PC-9 (cell line): ENCODE results near the gene PIR. TPM values are rescaled to one million over a fixed set of nuclear protein-coding genes. Genes with fewer than 3 reads are reported as not detected.

ENCODE experiments used
- BruUV-seq: library from RNA; stranded (reverse); fragments of 400-500 nt; replicated peaks from 2 replicates; lab custom pipeline; 2021; lab: Mats Ljungman, UMichigan
- CTCF ChIA-PET: fragments of 300-600 bp; sonication (Branson Sonifier 250); formaldehyde crosslinking; loops from one replicate; lab custom pipeline; 2022; ENCODE audit warnings: antibody characterized with exemption; lab: Charles Lee
- POLR2A ChIA-PET: fragments of 300-600 bp; sonication (Branson Sonifier 250); formaldehyde crosslinking; loops from one replicate; lab custom pipeline; 2022; ENCODE audit warnings: antibody characterized with exemption; ENCODE audit not compliant: unreplicated experiment; lab: Charles Lee
- DNase-seq, 2 experiments: peaks; one replicate each; pipeline versions ENCODE4 v3.0.0 to v3.0.0-alpha.2; 2015 to 2022; ENCODE audit warnings: mixed read lengths in 1 of 2
- H2AFZ ChIP-seq: fragments of 200-600 bp; sonication (generic); 2 replicates; pipeline ENCODE4 v1.8.1; 2017; ENCODE audit warnings: antibody characterized with exemption
- H3F3A ChIP-seq: fragments of 200-600 bp; sonication (generic); 2 replicates; pipeline ENCODE4 v1.8.1; 2017; ENCODE audit warnings: antibody characterized with exemption, mild to moderate bottlenecking, low read depth; ENCODE audit not compliant: insufficient read depth
- H3K27ac ChIP-seq: fragments of 200-600 bp; sonication (generic); 2 replicates; pipeline ENCODE4 v1.6.1; 2016; ENCODE audit warnings: mixed run types
- H3K27me3 ChIP-seq: fragments of 200-600 bp; sonication (generic); 2 replicates; pipeline ENCODE4 v1.6.1; 2016; ENCODE audit warnings: low read depth, mixed run types; ENCODE audit not compliant: insufficient read depth
- H3K36me3 ChIP-seq: fragments of 200-600 bp; sonication (generic); 2 replicates; pipeline ENCODE4 v1.6.1; 2016; ENCODE audit warnings: low read depth, mixed run types
- H3K4me1 ChIP-seq: fragments of 200-600 bp; sonication (generic); replicated peaks from 2 replicates; pipeline ENCODE4 v1.6.1; 2016; ENCODE audit warnings: mixed run types; ENCODE audit not compliant: insufficient read depth
- H3K4me2 ChIP-seq: fragments of 200-600 bp; sonication (generic); 2 replicates; pipeline ENCODE4 v1.6.1; 2017; ENCODE audit warnings: mixed run types
- H3K4me3 ChIP-seq: fragments of 200-600 bp; sonication (generic); 2 replicates; pipeline ENCODE4 v1.6.1; 2016; ENCODE audit warnings: mixed run types
- H3K79me2 ChIP-seq: fragments of 200-600 bp; sonication (generic); 2 replicates; pipeline ENCODE4 v1.6.1; 2017; ENCODE audit warnings: low read depth, mixed run types
- H3K9me2 ChIP-seq: fragments of 200-600 bp; sonication (generic); 2 replicates; pipeline ENCODE4 v1.8.1; 2017; ENCODE audit warnings: mild to moderate bottlenecking; ENCODE audit not compliant: insufficient read depth
- H3K9me3 ChIP-seq: fragments of 200-600 bp; sonication (generic); 2 replicates; pipeline ENCODE4 v1.8.1; 2016; ENCODE audit warnings: low read depth; ENCODE audit not compliant: insufficient read depth
- H4K20me1 ChIP-seq: fragments of 200-600 bp; sonication (generic); 2 replicates; pipeline ENCODE4 v1.8.1; 2017; ENCODE audit not compliant: insufficient read depth
- EZH2 ChIP-seq: fragments of 200-600 bp; sonication (generic); IDR thresholded peaks from 2 replicates; pipeline ENCODE4 v1.8.0; 2017; ENCODE audit warnings: antibody characterized with exemption, low read depth
- intact Hi-C: fragments of 100-400 bp; cut with micrococcal nuclease; formaldehyde crosslinking; loops from one replicate; pipeline ENCODE4 v1.10.0; 2022; ENCODE audit not compliant: unreplicated experiment
- total RNA-seq: library from RNA; stranded (reverse); gene quantifications from 2 replicates; pipeline ENCODE4 v1.2.3, GENCODE V29; 2021
- TF ChIP-seq, protein P1 (sequence below): fragments of 200-600 bp; sonication (generic); conservative IDR thresholded peaks from 2 replicates; pipeline ENCODE4 v1.6.1; 2017; ENCODE audit warnings: mixed run types, antibody characterized with exemption, mild to moderate bottlenecking, moderate library complexity

Gene PIR
- total RNA-seq, 1 experiment from 2014 or later = 197 TPM

DNA sequence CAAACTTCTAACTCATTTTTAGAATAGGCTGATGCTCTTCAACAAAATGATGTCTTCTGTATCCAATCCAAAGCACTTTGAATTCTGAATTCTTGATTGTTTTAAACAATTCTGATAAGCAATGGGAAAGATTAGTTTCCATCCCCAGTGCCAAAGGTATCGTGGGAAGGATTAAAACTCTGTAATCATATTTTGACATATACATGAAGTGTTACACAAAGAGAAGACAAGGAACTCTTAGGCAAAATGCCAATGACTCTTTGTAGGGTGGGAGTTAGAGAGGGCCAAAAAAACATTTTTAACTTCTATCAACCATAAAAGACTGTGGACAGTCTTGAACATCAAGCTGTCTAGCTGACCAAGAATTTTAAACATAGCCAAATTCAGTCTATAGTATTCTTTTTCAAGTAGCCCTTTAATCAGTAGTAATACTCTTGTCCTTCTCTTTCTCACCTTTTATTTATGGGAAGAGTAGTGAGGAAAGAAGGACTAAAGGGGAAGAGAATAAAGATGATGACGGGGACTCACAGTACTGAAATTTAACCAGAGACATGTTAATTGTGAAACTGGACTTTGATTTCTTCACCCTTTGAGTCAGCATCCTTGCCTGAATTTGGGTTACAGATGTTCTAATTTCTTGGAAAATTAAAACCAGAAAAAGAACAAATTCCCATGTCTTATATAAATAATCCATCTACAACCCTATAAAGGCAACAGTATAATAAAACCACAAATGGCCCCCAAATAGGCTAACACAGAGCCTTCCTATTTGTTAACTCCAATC lies 57.1 kb downstream of the PIR start:
- no peaks in the 10 kb centered on the region for H4K20me1 ChIP-seq
- POLR2A ChIA-PET = no interaction called here
- no peaks in the 10 kb centered on the region for H3K27me3 ChIP-seq
- H3K36me3 ChIP-seq = 0 out of 2 replicates have a peak, but pooled peaks cover 10% of the 10 kb centered on the region
- H3K9me2 ChIP-seq = no peaks in the 10 kb centered on the region
- TF ChIP-seq EZH2 = no peak
- TF ChIP-seq, protein P1, sequence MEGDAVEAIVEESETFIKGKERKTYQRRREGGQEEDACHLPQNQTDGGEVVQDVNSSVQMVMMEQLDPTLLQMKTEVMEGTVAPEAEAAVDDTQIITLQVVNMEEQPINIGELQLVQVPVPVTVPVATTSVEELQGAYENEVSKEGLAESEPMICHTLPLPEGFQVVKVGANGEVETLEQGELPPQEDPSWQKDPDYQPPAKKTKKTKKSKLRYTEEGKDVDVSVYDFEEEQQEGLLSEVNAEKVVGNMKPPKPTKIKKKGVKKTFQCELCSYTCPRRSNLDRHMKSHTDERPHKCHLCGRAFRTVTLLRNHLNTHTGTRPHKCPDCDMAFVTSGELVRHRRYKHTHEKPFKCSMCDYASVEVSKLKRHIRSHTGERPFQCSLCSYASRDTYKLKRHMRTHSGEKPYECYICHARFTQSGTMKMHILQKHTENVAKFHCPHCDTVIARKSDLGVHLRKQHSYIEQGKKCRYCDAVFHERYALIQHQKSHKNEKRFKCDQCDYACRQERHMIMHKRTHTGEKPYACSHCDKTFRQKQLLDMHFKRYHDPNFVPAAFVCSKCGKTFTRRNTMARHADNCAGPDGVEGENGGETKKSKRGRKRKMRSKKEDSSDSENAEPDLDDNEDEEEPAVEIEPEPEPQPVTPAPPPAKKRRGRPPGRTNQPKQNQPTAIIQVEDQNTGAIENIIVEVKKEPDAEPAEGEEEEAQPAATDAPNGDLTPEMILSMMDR = no peak
- no peaks in the 10 kb centered on the region for H3F3A ChIP-seq
- no peak overlapping the region for H2AFZ ChIP-seq
- CTCF ChIA-PET = no interaction called here
- no peak overlapping the region for H3K4me2 ChIP-seq
- DNase-seq = no peak
- no peaks in the 10 kb centered on the region; the same call in 1 of the 2 replicates for H3K79me2 ChIP-seq
- H3K27ac ChIP-seq = no peak overlapping the region
- BruUV-seq = no TSS peak
- no peaks in the 10 kb centered on the region for H3K4me1 ChIP-seq
- intact Hi-C loops = no loop called here
- H3K9me3 ChIP-seq = no peaks in the 10 kb centered on the region
- H3K4me3 ChIP-seq = no peak overlapping the region

DNA sequence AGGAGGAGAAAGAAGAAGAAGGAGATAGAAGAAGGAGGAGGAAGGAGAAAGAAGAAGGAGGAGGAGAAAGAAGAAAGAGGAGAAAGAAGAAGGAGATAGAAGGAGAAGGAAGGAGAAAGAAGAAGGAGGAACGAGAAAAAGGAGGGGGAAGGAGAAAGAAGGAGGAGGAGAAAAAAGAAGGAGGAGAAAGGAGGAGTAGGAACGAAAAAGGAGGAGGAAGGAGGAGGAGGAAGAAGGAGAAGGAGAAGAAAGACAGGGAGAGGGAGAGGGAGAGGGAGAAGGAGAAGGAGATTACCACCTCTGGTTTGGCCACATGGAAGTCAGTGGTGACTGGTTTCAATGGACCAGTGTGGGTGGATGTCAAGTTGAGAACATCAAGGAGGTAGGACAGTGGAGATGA lies 58.9 kb downstream of the PIR start:
- Histone ChIP-seq H3F3A (no peaks in the 10 kb centered on the region), H3K9me2 (no peaks in the 10 kb centered on the region), H3K27me3 (no peaks in the 10 kb centered on the region), H3K9me3 (no peaks in the 10 kb centered on the region), H3K4me2 (no peak overlapping the region), H3K4me1 (no peaks in the 10 kb centered on the region), H3K4me3 (no peak overlapping the region), H2AFZ (no peak overlapping the region), H4K20me1 (no peaks in the 10 kb centered on the region), H3K36me3 (0 out of 2 replicates have a peak, but pooled peaks cover 6% of the 10 kb centered on the region), H3K79me2 (no peaks in the 10 kb centered on the region; the same call in 1 of the 2 replicates), H3K27ac (no peak overlapping the region)
- no peak for DNase-seq
- intact Hi-C loops = no loop called here
- TF ChIP-seq, protein P1 = no peak
- no peak for TF ChIP-seq EZH2
- BruUV-seq = no TSS peak
- ChIA-PET CTCF (no interaction called here), POLR2A (no interaction called here)

DNA sequence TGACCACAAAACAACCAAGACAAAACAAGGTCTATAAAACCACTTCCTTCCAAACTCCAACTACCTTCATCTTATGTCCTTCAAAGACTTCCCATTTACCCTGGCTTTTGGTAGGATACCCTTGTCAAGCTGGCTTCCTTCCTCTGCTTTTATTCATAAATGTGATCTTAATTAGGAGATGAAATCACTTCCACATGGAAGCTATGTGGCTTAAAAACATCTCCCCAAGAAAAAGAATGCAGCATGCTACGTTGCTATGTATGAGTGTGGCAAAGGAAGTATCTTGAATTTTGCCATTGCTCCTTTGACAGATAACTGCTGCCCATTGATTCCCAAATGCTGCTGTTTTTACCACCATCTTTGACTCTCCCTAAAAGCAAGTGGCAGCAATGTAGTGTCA lies 62.5 kb downstream of the PIR start:
- Histone ChIP-seq H4K20me1 (no peaks in the 10 kb centered on the region), H3F3A (no peaks in the 10 kb centered on the region), H2AFZ (no peak overlapping the region), H3K79me2 (no peaks in the 10 kb centered on the region; the same call in 1 of the 2 replicates), H3K36me3 (no peaks in the 10 kb centered on the region), H3K4me1 (no peaks in the 10 kb centered on the region), H3K27me3 (no peaks in the 10 kb centered on the region), H3K4me2 (no peak overlapping the region), H3K9me2 (no peaks in the 10 kb centered on the region), H3K27ac (no peak overlapping the region), H3K9me3 (no peaks in the 10 kb centered on the region), H3K4me3 (no peak overlapping the region)
- ChIA-PET CTCF (no interaction called here), POLR2A (no interaction called here)
- intact Hi-C loops = no loop called here
- TF ChIP-seq, protein P1 = no peak
- TF ChIP-seq EZH2 = no peak
- no TSS peak for BruUV-seq
- DNase-seq = no peak
